LoVo (cell line): ENCODE measurements around the gene ARMCX5.

Experiments used
- DNase-seq: peaks from one replicate; pipeline ENCODE4 v3.0.0-alpha.2; 2016; ENCODE audit warnings: low spot score

Gene ARMCX5

DNA sequence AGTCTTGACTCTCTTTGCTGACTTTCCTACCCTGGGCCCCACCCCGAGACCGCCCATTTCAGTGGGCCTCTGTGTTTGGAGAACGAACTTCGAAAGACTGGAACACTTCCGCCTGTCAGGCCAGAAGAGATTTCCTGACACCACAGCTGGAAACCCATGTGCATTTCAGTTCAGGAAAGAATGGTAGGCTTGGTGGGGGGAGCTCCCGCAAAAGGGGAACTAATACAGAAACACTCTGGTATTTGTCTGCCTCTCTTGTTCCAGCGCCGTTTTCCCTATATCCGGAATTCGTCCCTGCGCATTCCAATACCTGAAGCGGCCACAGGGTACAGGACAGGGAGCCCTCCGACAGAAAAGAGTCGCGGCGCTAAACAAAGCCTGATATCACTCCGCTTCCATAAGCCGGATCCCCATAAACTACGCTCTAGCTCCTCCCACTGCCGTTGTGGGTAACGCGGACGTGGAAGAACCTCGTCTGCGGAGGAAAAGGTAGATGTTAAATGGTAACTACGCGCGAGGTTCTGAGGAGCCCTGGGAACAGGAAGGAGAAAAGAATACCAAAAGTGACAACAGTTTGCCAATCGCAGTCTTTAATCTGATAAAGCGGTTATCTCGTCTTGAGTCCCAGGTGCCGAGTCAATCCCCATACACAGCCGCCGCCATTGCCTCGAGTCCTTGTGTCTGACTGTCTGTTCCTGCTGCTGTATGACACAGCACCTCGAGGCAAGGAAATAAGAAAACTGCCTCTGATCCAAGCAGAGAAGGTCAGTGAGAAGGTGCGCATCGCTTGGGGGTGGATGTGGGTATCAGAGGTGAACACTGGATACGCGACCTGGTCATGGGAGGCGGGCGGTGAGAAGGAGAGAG, at the start of gene ARMCX5:
Gene ARMCX5 (plus strand): TSS at position 432 of the 867 bp plus-strand sequence. CDS start 2,627 bp downstream, outside the sequence.
- DNase-seq: peak; percentile 85

DNA sequence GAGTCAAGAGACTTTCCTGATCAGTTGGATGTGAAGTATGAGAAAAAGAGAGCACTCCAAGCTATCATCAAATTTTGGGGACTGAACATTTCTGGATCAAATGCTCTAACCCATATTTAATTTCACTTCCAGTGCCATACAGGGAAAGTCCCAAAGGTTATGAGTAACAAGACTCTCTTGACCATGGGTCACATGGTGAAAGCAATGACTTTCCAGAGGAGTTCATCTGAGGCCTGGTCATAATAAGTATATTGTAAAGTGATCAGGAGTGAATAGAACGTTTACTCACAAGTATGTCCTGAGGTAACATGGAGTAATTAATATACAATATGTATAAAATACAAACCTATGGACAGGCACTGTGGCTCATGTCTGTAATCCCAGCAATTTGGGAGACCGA, 40.7 kb upstream of the ARMCX5 start:
- DNase-seq: no peak

DNA sequence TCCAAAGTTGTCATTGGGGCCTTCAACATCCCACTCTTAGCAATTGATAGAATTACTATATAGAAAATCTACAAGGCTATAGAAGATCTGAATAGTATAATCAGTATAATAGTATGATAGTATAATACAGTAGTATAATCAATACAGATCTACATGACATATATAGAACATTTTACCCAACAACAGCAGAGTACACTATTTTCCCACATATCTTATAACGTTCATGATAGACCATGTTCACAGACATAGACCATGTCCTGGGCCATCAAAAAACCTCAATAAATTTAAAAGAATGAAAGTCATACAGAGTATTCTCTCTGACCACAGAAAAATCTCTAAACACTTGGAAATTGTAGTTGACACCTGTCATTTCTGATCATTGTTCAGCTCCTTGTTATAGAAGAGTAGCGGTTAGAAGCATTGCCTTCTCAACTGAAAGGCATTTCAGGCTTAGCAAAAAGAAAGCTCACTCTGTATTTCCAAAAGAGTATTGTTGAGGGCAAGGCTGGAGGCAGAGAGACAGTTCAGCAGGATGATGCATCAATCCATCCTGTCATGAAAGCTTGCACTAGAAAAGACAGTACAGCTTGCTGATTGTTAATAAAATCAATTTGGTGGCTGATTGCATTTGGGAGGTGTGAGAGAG, 38.8 kb upstream of the ARMCX5 start:
- DNase-seq: no peak

DNA sequence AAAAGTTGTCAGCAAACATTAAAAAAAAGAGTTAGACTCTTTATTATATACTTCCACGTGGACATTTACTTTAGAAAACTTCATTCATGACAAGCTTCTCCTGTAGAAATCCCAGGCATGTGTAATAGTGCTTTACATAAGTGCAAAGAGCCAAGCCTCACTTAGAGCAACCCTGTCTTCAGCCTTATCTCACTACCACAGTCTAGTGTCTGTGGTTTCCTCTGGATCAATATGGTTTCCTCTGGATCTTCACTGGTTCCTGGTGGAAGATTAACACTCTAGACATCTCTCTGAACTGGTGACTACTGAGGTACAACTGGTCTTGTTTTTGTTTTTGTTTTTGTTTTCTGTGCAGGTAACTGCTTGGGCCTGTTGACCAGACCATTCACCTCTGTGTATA, 18.4 kb upstream of the ARMCX5 start:
- DNase-seq: no peak

DNA sequence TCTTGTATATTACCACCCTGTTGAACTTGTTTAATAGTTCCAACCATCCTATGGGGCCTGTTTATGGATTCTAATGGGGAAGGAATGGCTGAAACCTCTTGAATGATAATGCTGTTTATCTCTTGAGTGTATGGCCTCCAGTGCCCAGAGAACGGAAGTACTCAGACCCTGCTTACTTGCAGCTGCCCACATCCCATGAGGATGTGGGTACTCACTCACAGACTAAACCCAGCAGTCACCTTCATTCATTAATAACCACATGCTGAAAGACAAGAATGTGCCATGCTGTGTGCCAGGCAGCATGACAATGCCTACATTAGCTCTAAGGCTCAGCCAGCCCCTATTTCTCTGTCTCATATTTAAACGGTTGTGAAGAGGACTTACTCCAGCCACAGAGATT, 5.9 kb upstream of the ARMCX5 start:
- no peak for DNase-seq

GRCh38 chrX:102599951-102600579, 750 bp downstream of the ARMCX5 start:
- DNase-seq: no peak

- DNase-seq: no peak
Observed at GRCh38 chrX:102604327-102604726, 5.0 kb downstream of the ARMCX5 start.

GRCh38 chrX:102606115-102606514, 6.8 kb downstream of the ARMCX5 start:
- no peak for DNase-seq

DNA sequence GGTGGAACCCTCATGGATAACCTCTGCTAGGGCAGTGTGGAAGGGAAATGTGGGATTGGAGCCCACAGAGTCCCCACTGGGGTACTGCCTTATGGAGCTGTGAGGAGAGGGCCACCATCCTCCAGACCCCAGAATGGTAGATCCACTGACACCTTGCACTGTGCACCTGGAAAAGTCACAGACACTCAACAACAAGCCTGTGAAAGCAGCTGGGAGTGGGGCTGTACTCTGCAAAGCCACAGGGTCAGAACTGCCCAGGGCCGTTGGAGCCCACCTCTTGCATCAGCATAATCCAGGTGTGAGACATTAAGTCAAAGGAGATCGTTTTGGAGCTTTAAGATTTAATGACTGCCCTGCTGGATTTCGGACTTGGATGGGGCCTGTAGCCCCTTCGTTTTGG, 11.6 kb downstream of the ARMCX5 start:
- no peak for DNase-seq

DNA sequence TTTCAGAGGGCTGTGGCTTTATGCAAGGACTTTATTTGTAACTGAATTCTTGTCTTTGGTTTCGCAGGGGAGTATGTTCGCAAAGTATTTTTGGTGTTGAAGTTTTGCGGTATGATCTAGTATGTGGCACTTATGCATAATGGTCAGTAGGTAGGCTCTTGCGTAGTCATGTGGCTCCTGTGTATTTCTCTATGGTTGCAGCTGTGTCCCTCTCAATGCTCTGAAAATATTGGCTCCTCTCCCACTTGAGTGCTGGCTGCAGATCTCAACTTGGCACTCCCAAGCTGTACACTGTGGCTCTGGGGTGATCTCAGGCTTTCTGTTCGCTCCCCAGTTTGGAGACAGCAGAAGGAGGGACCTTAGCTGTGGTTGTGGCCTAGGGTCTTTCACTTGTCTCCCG, 24.8 kb downstream of the ARMCX5 start:
- DNase-seq: no peak

DNA sequence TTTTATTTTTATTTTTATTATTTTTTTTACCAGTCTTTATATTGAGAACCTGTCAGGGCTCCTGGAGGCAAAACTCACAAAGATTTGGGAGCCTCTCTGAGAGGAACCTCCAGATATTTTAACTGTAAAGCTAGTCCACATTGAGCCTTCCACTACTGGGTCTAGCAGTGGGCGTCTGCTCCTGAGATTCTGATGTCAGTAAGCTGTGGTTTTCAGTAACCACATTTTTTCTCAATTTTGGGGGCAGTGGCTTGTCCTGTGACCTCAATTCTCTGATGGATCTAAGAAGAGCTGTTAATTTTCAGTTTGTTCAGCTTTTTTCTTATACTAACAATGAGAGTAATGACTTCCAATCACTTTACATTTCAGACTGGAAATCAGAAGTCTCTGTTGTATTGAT, 28.3 kb downstream of the ARMCX5 start:
- no peak for DNase-seq

- no peak for DNase-seq
Observed at GRCh38 chrX:102637561-102637960, 38.2 kb downstream of the ARMCX5 start.

GRCh38 chrX:102650903-102651241, 51.6 kb downstream of the ARMCX5 start:
- no peak for DNase-seq

DNA sequence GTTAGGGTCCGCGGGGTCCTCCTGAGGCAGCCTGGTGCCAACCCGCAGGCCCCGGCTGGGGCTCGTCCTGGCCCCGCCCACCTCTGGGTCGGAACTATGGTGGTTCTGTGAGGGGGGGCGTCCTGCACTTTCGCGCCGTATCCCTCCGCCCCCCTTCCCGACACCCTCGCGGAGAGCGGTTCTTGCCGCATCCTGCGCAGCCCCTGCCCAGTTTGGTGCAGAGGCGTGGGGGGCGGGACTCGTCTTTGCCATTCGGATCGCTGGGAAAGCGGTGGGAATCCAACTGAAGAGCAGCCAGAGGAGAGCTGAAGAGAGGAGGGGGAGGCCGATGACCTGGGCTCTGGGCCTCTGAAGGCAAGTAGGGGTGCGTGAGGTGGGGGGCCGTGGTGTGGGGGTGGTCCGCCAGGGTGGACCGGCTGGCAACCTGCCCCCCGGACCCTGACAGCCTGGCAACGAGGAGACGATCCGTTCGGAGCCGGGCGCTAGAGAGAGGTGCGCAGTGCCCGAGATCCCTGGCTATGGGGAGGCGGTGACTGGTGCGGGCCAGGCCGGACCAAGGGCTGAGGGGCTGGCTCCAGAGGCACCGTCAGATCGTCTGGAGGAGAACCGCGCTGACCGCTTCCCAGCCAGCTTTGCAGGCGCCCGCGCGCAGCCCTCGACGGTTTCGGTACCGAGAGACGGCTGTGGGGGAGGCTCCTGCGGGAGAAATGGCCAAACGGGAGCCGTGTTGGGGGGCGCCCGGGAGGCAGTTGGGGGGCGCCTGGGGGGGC, 52.1 kb downstream of the ARMCX5 start, which contains the start of gene GPRASP1:
Gene GPRASP1 (plus strand): TSS at position 242 of the 770 bp plus-strand sequence. CDS start 2,431 bp downstream, outside the sequence.
- no peak for DNase-seq

DNA sequence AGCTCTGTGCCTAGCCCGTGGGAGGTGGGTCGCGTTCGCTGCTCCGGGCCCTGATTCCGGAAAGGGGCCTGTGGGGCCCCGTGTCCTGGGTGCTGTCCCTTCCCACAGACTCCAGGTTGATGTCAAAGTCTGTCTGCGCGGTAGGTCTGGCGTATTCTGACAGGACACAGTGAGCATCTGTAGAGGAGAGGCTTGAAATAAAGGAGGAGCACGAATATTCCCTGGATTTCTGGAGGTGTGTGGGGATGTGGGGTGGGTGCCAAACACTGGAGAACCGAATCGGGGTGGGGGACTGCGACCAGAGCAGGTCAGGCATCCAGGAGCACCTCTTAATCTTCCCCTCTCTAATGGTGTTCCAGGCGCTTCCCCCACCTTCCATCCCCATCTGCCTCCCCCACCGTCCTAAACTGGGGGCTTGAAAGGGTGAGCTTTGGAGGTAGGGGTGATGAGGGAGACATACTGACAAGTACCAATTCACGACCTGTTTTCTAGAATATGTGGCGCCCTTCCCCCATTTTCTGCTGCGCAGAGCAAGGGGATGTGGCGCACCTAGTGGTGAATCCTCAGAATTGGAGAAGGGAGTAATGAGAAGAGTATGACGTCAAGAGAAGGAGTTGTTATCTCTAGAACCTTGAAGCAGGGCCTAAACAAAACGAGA, 52.8 kb downstream of the ARMCX5 start:
- DNase-seq: no peak
